ENCODE results near the gene SRGN. TPM values are rescaled to one million over a fixed set of nuclear protein-coding genes. Genes with fewer than 3 reads are reported as not detected.
A peak's percentile ranks its signal among the peaks of the same experiment; 100 is the strongest.

SRGN gene
- total RNA-seq, 1 donor, result 474 TPM

- DNase-seq (ENCODE audit: insufficient read length, low spot score, missing footprints), result no peak
- Histone ChIP-seq H3K9me3 (ENCODE audit: low read depth, low read length) (no peaks in the 10 kb centered on the region), H3K36me3 (ENCODE audit: insufficient read depth, low read length) (no peaks in the 10 kb centered on the region), H3K4me2 (ENCODE audit: insufficient read depth, low read length) (no peak overlapping the region), H4K20me1 (ENCODE audit: insufficient read depth, low read length) (no peaks in the 10 kb centered on the region), H3K4me1 (ENCODE audit: insufficient read depth, low read length) (peaks cover 25% of the 10 kb centered on the region), H3K27me3 (ENCODE audit: insufficient read depth, low read length) (no peaks in the 10 kb centered on the region), H2AFZ (ENCODE audit: low read length) (no peak overlapping the region), H3K27ac (ENCODE audit: low read depth, low read length) (no peak overlapping the region), H3K4me3 (ENCODE audit: insufficient read depth, low read length) (no peak overlapping the region), H3K79me2 (ENCODE audit: insufficient read depth, low read length) (no peaks in the 10 kb centered on the region)
- no peak for TF ChIP-seq CTCF (IDR thresholded peaks at IDR 0.05; ENCODE audit: extremely low read depth, low read depth, low read length)
Observed at GRCh38 chr10:69069090-69070042, 18.5 kb upstream of the SRGN start.

- Histone ChIP-seq H3K36me3 (ENCODE audit: insufficient read depth, low read length) (no peaks in the 10 kb centered on the region), H3K27me3 (ENCODE audit: insufficient read depth, low read length) (no peaks in the 10 kb centered on the region), H3K27ac (ENCODE audit: low read depth, low read length) (no peak overlapping the region), H3K4me1 (ENCODE audit: insufficient read depth, low read length) (peaks cover 10% of the 10 kb centered on the region), H2AFZ (ENCODE audit: low read length) (peak overlapping the region; percentile 2), H3K4me2 (ENCODE audit: insufficient read depth, low read length) (no peak overlapping the region), H3K79me2 (ENCODE audit: insufficient read depth, low read length) (no peaks in the 10 kb centered on the region), H3K9me3 (ENCODE audit: low read depth, low read length) (no peaks in the 10 kb centered on the region), H4K20me1 (ENCODE audit: insufficient read depth, low read length) (no peaks in the 10 kb centered on the region), H3K4me3 (ENCODE audit: insufficient read depth, low read length) (no peak overlapping the region)
- TF ChIP-seq CTCF (IDR thresholded peaks at IDR 0.05; ENCODE audit: extremely low read depth, low read depth, low read length), result no peak
- DNase-seq (ENCODE audit: insufficient read length, low spot score, missing footprints), result no peak
Observed at GRCh38 chr10:69070951-69071350, 17.0 kb upstream of the SRGN start.

- peak; percentile 77 for DNase-seq (ENCODE audit: insufficient read length, low spot score, missing footprints)
- no peak for TF ChIP-seq CTCF (IDR thresholded peaks at IDR 0.05; ENCODE audit: extremely low read depth, low read depth, low read length)
- Histone ChIP-seq H3K4me3 (ENCODE audit: insufficient read depth, low read length) (no peak overlapping the region), H3K27ac (ENCODE audit: low read depth, low read length) (no peak overlapping the region), H3K9me3 (ENCODE audit: low read depth, low read length) (no peaks in the 10 kb centered on the region), H3K36me3 (ENCODE audit: insufficient read depth, low read length) (no peaks in the 10 kb centered on the region), H3K4me2 (ENCODE audit: insufficient read depth, low read length) (no peak overlapping the region), H3K27me3 (ENCODE audit: insufficient read depth, low read length) (no peaks in the 10 kb centered on the region), H3K79me2 (ENCODE audit: insufficient read depth, low read length) (no peaks in the 10 kb centered on the region), H3K4me1 (ENCODE audit: insufficient read depth, low read length) (peaks cover 4% of the 10 kb centered on the region), H4K20me1 (ENCODE audit: insufficient read depth, low read length) (no peaks in the 10 kb centered on the region), H2AFZ (ENCODE audit: low read length) (no peak overlapping the region)
Observed at GRCh38 chr10:69071610-69072009, 16.3 kb upstream of the SRGN start.

GRCh38 chr10:69073026-69073425 lies 14.9 kb upstream of the SRGN start:
- Histone ChIP-seq H3K36me3 (ENCODE audit: insufficient read depth, low read length) (no peaks in the 10 kb centered on the region), H3K79me2 (ENCODE audit: insufficient read depth, low read length) (no peaks in the 10 kb centered on the region), H4K20me1 (ENCODE audit: insufficient read depth, low read length) (no peaks in the 10 kb centered on the region), H3K4me2 (ENCODE audit: insufficient read depth, low read length) (no peak overlapping the region), H3K27me3 (ENCODE audit: insufficient read depth, low read length) (no peaks in the 10 kb centered on the region), H3K27ac (ENCODE audit: low read depth, low read length) (no peak overlapping the region), H3K4me3 (ENCODE audit: insufficient read depth, low read length) (no peak overlapping the region), H2AFZ (ENCODE audit: low read length) (peak overlapping the region; percentile 11), H3K9me3 (ENCODE audit: low read depth, low read length) (no peaks in the 10 kb centered on the region), H3K4me1 (ENCODE audit: insufficient read depth, low read length) (peaks cover 4% of the 10 kb centered on the region)
- no peak for DNase-seq (ENCODE audit: insufficient read length, low spot score, missing footprints)
- TF ChIP-seq CTCF (IDR thresholded peaks at IDR 0.05; ENCODE audit: extremely low read depth, low read depth, low read length), result no peak
